GM19193 (cell line): ENCODE results near the gene ANKRD27.

ENCODE experiments used
- POLR2A ChIP-seq: IDR thresholded peaks from 4 replicates; pipeline ENCODE4 v1.6.1; 2011; ENCODE audit not compliant: insufficient read depth, insufficient read length; ENCODE audit errors: extremely low read depth

ANKRD27 gene

DNA sequence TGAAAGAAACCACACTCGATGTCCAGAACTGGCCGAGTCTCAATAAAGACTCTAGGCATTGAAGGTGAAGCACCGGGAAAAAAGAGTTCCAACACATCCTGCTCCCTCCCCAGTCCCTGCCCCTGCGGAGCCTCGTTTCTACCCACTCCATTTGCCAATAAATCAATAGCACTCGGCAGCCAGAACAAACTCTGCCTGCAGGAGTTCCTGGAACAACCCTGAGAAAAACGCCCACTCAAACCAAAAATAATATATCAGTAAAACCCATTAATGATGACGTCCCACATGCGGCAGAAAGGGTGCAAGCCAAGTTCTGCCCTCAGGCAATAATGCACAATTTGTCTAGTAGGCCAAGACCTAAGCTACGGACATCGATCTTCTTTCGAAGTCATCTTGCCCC, 53.0 kb downstream of the ANKRD27 start:
- TF ChIP-seq POLR2A = no peak

DNA sequence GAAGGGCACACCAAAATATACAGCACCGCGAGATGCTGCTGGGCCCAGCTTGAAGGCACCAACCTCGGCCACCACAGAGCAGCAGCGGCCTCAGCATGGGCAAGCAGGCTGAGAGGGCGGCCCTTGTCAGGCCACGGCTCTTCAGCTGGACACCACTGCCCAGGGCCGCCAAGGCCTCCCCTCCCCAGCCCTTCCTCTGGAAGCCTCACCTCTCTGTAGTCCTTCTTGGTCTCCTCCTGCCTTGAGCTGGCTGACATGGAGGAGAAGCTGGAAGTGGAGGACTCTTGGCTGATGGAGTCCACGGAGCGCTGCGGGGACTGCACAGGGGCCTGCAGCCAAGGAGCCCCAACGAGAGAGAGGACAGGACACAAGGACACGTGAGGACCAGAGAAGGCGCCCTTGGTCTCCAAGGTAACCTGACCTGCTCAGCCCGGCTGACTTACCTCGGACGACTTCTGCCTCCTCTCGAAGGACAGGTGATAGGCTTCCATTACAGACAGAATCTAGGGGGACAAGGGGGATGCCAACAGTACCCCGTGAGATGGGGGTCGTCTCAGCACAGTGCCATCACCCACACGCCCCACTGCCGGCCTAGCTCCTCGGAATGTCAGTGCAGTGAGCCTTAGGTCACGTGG, 55.8 kb downstream of the ANKRD27 start:
- TF ChIP-seq POLR2A = no peak

DNA sequence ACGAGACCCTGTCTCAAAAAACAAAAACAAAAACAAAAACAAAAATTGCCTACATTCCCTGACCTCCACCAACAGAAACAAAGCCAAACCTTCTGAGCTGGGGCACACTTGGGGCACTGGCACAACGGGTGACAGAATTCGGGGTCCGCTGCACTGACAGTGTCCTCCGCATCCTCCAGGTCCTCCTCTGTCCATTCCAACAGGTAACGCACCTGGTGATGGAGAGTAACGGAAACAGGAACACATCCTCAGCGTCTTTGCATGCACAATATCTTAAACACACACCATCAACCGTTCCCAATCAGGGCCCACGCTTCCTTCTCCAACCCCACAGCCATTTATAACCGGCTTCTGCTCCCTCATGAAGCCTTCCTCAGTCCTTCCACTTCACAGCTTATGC, 59.4 kb downstream of the ANKRD27 start:
- no peak for TF ChIP-seq POLR2A

DNA sequence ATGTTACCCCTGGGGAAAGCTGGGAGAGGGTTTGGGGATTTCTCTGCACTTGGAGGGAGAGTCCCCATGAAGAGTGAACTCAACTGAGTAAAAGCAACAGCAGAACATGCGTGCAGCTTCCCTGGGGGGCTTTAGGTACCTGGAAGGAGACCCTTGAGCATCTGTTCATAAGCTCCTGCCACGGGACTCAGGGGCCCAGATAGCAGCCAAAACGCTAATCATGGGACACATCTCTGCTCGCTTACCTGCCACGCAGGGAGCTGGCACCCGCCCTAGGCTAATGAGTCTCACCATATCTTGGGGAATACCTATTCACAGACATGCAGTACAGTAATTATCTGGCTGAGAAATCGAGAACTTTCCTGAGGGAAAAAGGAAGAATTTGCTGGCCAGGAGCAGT, 60.1 kb downstream of the ANKRD27 start:
- no peak for TF ChIP-seq POLR2A

DNA sequence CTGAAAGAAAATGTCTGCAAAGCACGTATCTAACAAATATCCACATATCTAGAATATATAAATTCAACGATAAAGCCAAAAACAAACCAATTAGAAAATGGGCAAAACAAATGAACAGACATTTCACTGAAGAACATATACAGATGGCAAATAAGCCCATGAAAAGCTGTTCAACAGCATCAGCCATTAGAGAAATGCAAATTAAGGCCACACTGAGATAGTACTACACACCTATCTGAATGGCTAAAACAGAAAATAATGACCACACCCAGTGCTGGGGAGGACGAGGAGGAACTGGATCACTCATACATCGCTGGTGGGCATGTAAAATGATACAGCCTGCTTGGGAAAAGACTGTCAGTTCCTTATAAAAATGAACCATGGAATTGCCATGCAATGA, 62.0 kb downstream of the ANKRD27 start:
- TF ChIP-seq POLR2A = no peak

DNA sequence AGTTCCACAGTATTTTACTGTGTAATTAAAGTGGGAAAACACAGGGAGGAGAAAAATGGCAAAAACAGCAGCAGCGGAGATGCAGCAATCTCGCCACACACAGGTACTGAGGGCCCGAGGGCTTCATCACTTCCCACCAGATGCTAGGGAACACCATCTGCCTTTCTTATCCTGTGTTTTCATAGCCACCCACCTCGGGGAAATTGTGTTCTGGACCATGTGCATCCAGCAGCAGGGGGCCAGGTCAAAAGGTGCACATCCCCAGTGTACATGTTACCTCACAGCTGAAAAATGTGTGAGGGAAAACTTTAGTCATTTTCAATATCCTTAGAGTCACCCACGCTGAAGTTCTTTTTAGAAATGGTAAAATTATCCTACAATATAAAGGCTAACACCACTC, 63.8 kb downstream of the ANKRD27 start:
- no peak for TF ChIP-seq POLR2A

DNA sequence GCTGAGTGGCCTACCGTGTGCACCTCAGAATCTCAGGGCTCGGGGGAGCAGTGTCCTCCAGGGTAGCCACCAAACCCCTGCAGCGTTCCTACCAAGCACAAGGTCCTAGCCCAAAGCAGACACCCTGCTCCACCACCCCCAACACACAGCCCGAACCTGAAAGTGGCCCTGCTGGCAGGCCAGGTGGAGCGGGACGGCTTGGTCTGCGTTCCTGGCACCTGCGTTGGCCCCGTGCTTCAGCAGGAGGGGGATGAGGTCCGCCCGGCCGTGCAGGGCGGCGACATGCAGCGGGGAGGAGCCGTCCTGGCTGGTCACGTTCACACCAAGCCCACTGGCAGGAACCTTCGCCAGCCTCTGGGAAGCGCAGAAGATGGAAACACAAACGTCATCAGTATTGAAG, 67.5 kb downstream of the ANKRD27 start:
- no peak for TF ChIP-seq POLR2A

DNA sequence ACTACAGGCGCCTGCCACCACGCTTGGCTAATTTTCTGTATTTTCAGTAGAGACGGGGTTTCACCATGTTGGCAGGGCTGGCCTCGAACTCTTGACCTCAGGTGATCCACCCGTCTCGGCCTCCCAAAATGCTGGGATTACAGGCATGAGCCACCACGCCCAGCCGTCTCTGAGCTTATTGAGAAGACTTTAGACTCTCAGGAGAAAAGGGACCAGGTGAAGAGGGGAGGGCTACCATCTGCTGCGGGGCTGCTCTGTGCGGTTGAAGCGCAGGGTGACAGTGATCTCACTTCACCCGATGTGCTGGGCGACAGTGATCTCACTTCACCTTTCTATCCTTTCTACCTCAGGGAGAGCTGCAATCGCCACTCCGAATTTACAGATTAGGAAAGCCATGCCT, 68.7 kb downstream of the ANKRD27 start:
- no peak for TF ChIP-seq POLR2A

DNA sequence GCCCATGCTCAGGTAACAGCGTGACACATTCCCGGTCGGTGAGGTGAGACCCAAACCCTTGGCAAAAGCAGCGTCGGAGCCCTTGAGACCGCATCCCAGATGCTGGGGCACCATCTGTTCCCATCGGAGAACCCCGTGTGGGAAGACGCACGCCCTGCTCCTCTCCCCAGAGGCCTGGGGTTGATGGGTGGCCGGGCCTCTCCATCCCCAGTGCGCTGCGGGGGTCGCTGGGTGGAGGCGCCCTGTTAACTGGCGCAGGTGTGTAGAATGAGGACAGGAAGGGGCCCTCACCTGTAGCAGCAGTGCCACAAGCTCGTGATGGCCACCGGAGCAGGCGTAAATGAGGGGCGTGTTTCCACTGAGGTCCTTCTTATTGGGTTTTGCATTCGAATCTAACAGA, 69.4 kb downstream of the ANKRD27 start:
- no peak for TF ChIP-seq POLR2A

DNA sequence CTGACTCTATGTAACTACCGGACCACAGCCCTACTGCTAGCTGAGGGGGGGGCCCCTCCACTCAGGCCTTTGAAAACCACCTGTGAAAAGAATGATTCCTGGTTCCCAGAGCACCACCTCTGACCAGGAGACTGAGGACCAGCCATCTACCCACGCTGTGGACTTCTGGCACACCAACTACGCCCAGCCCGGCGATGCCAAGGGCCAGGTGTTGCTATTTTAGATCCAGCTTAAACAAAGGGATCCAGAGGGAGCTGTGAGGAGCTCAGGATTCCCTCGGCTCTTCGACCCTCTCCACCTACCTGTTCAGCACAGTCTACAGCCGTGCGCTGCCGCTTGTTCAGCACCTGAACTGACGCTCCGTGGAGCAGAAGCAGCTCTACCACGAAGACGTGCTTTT, 71.0 kb downstream of the ANKRD27 start:
- TF ChIP-seq POLR2A = no peak

DNA sequence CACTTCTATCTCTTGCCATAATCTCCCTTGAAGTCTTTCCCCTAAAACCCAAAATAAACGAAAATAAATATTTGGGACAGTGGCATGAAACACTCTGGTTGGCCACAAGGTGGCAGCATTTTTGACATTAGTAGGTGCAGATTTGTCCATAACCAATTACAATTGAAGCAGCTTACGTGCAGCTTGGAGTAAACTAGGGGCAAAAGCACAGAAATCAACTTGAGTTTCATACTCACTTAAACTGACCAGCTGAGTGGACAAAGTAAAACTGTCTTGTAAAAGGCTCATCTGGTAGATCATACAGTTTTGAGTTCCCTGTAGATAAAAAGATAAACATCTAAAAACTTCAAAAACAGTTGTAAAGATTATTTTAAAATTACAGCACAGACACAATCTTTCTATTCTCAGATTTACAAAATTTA, 75.2 kb downstream of the ANKRD27 start:
- no peak for TF ChIP-seq POLR2A

DNA sequence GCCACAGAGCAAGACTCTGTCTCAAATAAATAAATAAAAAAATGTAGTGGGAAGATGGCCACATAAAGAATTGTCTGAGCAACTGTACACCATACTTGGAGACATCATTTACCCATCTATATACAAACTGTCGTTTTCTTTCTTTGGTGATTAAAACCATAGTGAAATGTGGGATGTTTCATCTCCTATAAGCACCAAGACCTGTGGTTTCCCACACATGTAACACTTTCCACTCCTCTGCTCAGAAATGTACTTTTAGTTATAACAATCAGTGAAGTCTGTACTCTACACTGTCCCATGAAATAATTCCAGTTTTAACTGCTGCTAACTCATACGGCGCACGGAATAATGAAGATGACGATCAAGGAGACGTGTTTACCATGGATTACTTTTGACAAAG, 75.7 kb downstream of the ANKRD27 start:
- no peak for TF ChIP-seq POLR2A

DNA sequence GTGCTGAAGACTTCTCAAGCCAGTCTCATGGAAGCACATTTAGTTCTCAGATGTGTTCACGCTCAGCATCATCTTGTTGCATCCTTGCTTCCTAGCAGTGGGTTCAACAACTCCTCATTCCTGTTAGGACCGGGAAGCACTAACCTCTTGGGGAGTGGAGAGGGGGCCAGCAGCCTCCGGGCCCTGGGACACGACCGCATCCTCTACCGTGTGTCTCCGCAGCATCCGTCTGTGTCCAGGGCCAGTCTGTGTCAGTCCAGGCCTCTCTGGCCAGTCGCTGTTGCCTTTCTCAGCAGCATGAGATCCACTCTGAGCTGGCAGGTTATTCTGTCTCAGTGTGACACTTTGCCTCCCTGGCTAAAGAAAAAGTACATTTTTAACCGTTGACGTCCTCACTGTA, 77.0 kb downstream of the ANKRD27 start:
- no peak for TF ChIP-seq POLR2A

DNA sequence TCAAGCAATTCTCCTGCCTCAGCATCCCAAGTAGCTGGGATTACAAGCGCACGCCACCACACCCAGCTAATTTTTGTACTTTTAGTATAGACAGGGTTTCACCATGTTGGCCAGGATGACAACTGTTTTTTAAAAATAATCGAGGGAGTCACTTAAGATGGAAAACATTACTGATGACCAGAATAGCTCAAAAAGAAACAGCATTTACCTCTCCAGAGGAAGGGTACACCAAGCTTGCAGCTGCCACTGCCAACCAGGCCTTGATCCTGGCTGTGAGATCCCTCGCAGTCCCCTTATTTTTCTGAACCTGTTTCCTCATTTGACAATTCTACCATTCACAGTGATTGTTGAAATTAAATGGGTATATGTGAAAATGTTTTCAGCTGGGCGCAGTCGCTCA, 79.5 kb downstream of the ANKRD27 start:
- TF ChIP-seq POLR2A = no peak

DNA sequence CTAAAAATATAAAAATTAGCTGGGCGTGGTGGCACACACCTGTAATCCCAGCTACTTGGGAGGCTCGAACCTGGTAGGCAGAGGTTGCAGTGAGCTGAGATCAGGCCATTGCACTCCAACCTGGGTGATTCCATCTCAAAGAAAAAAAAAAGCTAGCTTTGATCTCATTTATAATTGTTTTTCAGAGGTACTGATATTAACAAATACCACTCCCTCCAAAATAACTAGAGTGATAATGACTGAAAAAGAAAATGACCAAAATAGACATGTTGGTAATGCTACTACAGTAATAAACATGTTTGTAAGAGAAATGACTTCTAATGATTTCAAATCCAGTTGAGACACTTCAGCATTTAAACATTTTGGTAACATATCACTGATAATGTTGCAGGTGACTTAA, 81.0 kb downstream of the ANKRD27 start:
- no peak for TF ChIP-seq POLR2A

DNA sequence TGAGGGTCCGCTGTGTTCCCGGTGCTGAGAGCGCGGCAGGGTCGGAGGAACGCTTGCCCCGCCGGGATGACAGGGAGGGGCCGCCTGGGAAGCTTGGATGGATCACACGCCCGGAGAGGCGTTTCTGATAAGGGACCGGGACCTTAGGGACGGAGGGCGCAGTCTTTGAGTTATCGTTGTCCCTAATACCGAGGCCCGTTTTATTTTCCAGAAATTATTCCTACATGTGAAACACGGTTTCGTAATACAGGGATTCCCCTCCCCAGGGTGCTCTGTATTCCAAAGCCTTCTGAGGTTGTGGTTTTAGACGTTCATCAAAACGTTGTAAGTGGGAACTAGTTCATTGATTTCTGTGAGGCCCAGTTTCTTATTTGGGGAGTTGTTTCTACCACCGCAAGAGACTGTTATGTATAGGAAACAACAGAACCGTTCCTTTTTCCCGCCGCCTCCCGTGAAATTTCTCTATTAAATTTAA, 93.2 kb downstream of the ANKRD27 start:
- TF ChIP-seq POLR2A = no peak
